ENCODE measurements around the gene NRXN3. TPM values are rescaled to one million over a fixed set of nuclear protein-coding genes. Genes with fewer than 3 reads are reported as not detected.

NRXN3 gene
- total and polyA plus RNA-seq, 2 donors (not counting 1 experiment from before 2014, with no cell fraction given): 0.83 to 34.6 TPM

DNA sequence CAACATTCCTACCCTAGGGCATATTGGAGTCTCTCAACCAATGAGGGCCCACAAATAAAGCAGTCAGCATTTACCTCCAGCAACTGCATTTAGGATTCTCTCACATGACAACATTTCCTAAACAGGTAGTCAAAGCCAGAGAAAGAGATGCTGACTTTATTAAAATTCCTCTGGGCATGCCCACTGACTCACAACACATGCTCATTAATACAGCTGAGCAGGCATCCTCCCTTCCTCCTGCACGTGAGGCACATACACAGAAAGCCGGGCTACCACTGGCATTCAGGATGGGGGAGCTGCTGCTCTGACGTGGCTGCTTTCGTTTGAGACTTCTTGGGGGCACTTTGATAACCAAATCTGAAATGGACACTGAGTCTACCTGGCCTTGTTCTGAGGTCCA lies 174.1 kb downstream of the NRXN3 start:
- no peaks in the 10 kb centered on the region for H3K4me1 ChIP-seq (ENCODE audit: control insufficient read depth, extremely low read depth, insufficient read depth, low read length)
- DNase-seq (ENCODE audit: low read depth in 2 of 2): no peak
- H3K27ac ChIP-seq (ENCODE audit: insufficient read depth, low read length): no peak overlapping the region
- no peaks in the 10 kb centered on the region for H3K27me3 ChIP-seq (ENCODE audit: control insufficient read depth, insufficient read depth, low read length)
- no peaks in the 10 kb centered on the region for H3K79me2 ChIP-seq (ENCODE audit: control insufficient read depth, insufficient read depth, low read length)
- no peaks in the 10 kb centered on the region for H3K9me3 ChIP-seq (ENCODE audit: control insufficient read depth, insufficient read depth, low read depth, low read length)
- no peaks in the 10 kb centered on the region for H4K20me1 ChIP-seq (ENCODE audit: control insufficient read depth, extremely low read depth, insufficient read depth, low read length)
- H3K4me3 ChIP-seq (replicated peaks in 1 of 4; ENCODE audit: control extremely low read depth in 1 of 4, insufficient read depth in 1 of 4, low read depth in 3 of 4, low read length in 4 of 4): no peak overlapping the region
- H2AFZ ChIP-seq (ENCODE audit: low read length): no peak overlapping the region
- no peak overlapping the region for H3K4me2 ChIP-seq (ENCODE audit: extremely low read depth, insufficient read depth, low read length)
- no peaks in the 10 kb centered on the region for H3K36me3 ChIP-seq (ENCODE audit: control insufficient read depth, insufficient read depth, low read length)
- TF ChIP-seq EZH2 (IDR thresholded peaks at IDR 0.05; ENCODE audit: low read length, missing control alignments): no peak
- TF ChIP-seq, protein P1, sequence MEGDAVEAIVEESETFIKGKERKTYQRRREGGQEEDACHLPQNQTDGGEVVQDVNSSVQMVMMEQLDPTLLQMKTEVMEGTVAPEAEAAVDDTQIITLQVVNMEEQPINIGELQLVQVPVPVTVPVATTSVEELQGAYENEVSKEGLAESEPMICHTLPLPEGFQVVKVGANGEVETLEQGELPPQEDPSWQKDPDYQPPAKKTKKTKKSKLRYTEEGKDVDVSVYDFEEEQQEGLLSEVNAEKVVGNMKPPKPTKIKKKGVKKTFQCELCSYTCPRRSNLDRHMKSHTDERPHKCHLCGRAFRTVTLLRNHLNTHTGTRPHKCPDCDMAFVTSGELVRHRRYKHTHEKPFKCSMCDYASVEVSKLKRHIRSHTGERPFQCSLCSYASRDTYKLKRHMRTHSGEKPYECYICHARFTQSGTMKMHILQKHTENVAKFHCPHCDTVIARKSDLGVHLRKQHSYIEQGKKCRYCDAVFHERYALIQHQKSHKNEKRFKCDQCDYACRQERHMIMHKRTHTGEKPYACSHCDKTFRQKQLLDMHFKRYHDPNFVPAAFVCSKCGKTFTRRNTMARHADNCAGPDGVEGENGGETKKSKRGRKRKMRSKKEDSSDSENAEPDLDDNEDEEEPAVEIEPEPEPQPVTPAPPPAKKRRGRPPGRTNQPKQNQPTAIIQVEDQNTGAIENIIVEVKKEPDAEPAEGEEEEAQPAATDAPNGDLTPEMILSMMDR (conservative IDR thresholded peaks at IDR 0.05 in 1 of 2, IDR thresholded peaks at IDR 0.05 in 1 of 2; ENCODE audit: low read depth in 1 of 2, low read length in 2 of 2): no peak
- H3K9ac ChIP-seq (ENCODE audit: insufficient read depth, low read length): no peak overlapping the region

DNA sequence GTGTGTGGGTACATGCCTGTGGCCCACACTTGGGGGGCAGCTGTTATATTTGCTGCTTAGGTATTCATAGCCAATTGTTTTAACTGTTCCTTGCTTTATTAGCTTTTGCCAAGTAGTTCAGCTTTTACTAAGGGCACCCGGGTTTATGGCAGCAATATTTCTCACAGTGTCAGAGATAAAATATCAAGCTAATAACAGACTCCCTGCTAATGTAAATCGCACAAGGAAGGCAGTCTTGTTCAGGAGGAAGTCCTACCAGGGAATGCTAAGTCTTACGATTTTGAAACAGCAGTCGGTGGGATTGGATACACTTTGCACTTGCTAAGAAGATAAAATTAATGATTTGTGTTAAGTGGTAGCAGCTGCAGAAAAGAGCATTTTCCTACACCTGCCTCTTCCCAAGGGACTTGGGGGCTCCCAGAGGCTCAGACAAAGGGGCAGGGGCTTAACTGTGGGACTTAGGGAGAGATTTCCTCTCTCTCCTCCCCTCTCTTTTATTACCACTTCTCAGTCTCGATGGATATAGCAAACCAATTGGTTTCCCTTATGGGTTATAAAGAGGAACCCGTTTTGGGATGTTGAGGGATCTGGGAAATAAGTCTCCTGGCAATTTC lies 175.1 kb downstream of the NRXN3 start:
- Histone ChIP-seq H3K27me3 (ENCODE audit: control insufficient read depth, insufficient read depth, low read length) (no peaks in the 10 kb centered on the region), H3K9me3 (ENCODE audit: control insufficient read depth, insufficient read depth, low read depth, low read length) (no peaks in the 10 kb centered on the region), H2AFZ (ENCODE audit: low read length) (no peak overlapping the region), H3K9ac (ENCODE audit: insufficient read depth, low read length) (no peak overlapping the region), H3K27ac (ENCODE audit: insufficient read depth, low read length) (no peak overlapping the region), H3K4me2 (ENCODE audit: extremely low read depth, insufficient read depth, low read length) (no peak overlapping the region), H3K4me3 (replicated peaks in 1 of 4; ENCODE audit: control extremely low read depth in 1 of 4, insufficient read depth in 1 of 4, low read depth in 3 of 4, low read length in 4 of 4) (no peak overlapping the region), H3K36me3 (ENCODE audit: control insufficient read depth, insufficient read depth, low read length) (no peaks in the 10 kb centered on the region), H3K79me2 (ENCODE audit: control insufficient read depth, insufficient read depth, low read length) (no peaks in the 10 kb centered on the region), H4K20me1 (ENCODE audit: control insufficient read depth, extremely low read depth, insufficient read depth, low read length) (no peaks in the 10 kb centered on the region), H3K4me1 (ENCODE audit: control insufficient read depth, extremely low read depth, insufficient read depth, low read length) (no peaks in the 10 kb centered on the region)
- TF ChIP-seq EZH2 (IDR thresholded peaks at IDR 0.05; ENCODE audit: low read length, missing control alignments): no peak
- TF ChIP-seq, protein P1 (conservative IDR thresholded peaks at IDR 0.05 in 1 of 2, IDR thresholded peaks at IDR 0.05 in 1 of 2; ENCODE audit: low read depth in 1 of 2, low read length in 2 of 2): no peak
- no peak for DNase-seq (ENCODE audit: low read depth in 2 of 2)

DNA sequence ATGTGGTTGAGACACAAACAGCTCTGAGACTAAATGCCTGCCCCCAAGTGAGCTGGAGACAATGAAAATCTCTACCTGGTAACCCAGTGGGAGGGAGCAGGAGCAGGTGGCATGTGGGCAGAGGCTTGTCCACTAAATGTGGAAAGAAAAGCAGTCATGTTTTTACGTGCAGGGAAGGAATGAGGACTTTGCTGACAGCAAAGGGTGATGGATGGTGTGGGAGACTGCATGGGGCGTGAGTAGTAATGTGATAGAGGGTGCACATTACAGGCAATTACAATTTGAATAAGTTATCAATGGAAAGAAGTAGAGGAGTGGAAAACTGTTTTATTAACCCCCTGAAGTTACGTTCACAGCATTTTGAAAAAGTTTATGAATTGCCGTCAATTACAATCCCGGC lies 176.6 kb downstream of the NRXN3 start:
- no peak overlapping the region for H3K27ac ChIP-seq (ENCODE audit: insufficient read depth, low read length)
- no peaks in the 10 kb centered on the region for H3K4me1 ChIP-seq (ENCODE audit: control insufficient read depth, extremely low read depth, insufficient read depth, low read length)
- H2AFZ ChIP-seq (ENCODE audit: low read length): no peak overlapping the region
- no peak overlapping the region for H3K9ac ChIP-seq (ENCODE audit: insufficient read depth, low read length)
- H4K20me1 ChIP-seq (ENCODE audit: control insufficient read depth, extremely low read depth, insufficient read depth, low read length): no peaks in the 10 kb centered on the region
- TF ChIP-seq, protein P1 (conservative IDR thresholded peaks at IDR 0.05 in 1 of 2, IDR thresholded peaks at IDR 0.05 in 1 of 2; ENCODE audit: low read depth in 1 of 2, low read length in 2 of 2): no peak
- TF ChIP-seq EZH2 (IDR thresholded peaks at IDR 0.05; ENCODE audit: low read length, missing control alignments): no peak
- H3K9me3 ChIP-seq (ENCODE audit: control insufficient read depth, insufficient read depth, low read depth, low read length): no peaks in the 10 kb centered on the region
- H3K27me3 ChIP-seq (ENCODE audit: control insufficient read depth, insufficient read depth, low read length): no peaks in the 10 kb centered on the region
- no peak overlapping the region for H3K4me3 ChIP-seq (replicated peaks in 1 of 4; ENCODE audit: control extremely low read depth in 1 of 4, insufficient read depth in 1 of 4, low read depth in 3 of 4, low read length in 4 of 4)
- H3K4me2 ChIP-seq (ENCODE audit: extremely low read depth, insufficient read depth, low read length): no peak overlapping the region
- no peaks in the 10 kb centered on the region for H3K36me3 ChIP-seq (ENCODE audit: control insufficient read depth, insufficient read depth, low read length)
- no peak for DNase-seq (ENCODE audit: low read depth in 2 of 2)
- H3K79me2 ChIP-seq (ENCODE audit: control insufficient read depth, insufficient read depth, low read length): no peaks in the 10 kb centered on the region

Measured in fibroblast of lung (primary cell).